Measurements from ENCODE around the gene PRPSAP1.

Gene PRPSAP1

GRCh38 chr17:76271669-76272540 lies 81.8 kb downstream of the PRPSAP1 start:
- Histone ChIP-seq H2BK12ac (ENCODE audit: low read length) (no peak overlapping the region), H3K4me2 (ENCODE audit: insufficient read depth, low read length, poor library complexity, severe bottlenecking) (no peak overlapping the region), H2AK5ac (ENCODE audit: low read depth, low read length) (peak overlapping the region; percentile 81), H4K8ac (ENCODE audit: low read depth, low read length) (no peak overlapping the region), H3K4me1 (ENCODE audit: control insufficient read depth in 2 of 2, insufficient read depth in 1 of 2, low read depth in 1 of 2, low read length in 2 of 2) (peaks cover 19 to 22% of the 10 kb centered on the region in 2 donors), H2AFZ (ENCODE audit: low read length) (no peak overlapping the region), H3K23ac (ENCODE audit: low read depth, low read length, poor library complexity) (peak overlapping the region; percentile 75), H3K9me3 (replicated peaks in 1 of 2; ENCODE audit: control insufficient read depth in 2 of 2, insufficient read depth in 1 of 2, low read depth in 1 of 2, low read length in 2 of 2) (peaks cover 0 to 1% of the 10 kb centered on the region in 2 donors), H3K14ac (ENCODE audit: low read length) (no peak overlapping the region), H3K9ac (ENCODE audit: low read depth, low read length, poor library complexity) (peak overlapping the region; percentile 50), H4K91ac (ENCODE audit: low read depth, low read length, poor library complexity) (no peak overlapping the region), H2BK5ac (ENCODE audit: low read length) (peak overlapping the region; percentile 2), H3K4ac (ENCODE audit: low read length) (no peak overlapping the region), H2BK15ac (ENCODE audit: low read length) (no peak overlapping the region), H3K4me3 (ENCODE audit: low read length in 2 of 2) (no peak overlapping the region), H3K27me3 (ENCODE audit: control insufficient read depth in 3 of 3, insufficient read depth in 3 of 3, low read depth in 1 of 3, low read length in 3 of 3) (no peaks in the 10 kb centered on the region), H3K79me1 (ENCODE audit: low read depth, low read length) (peaks cover 16% of the 10 kb centered on the region), H3K36me3 (replicated peaks in 1 of 2; ENCODE audit: control insufficient read depth in 2 of 2, insufficient read depth in 2 of 2, low read length in 2 of 2) (peaks cover 8 to 48% of the 10 kb centered on the region in 2 donors), H3K27ac (replicated peaks; ENCODE audit: low read length) (no peak overlapping the region), H3K18ac (ENCODE audit: low read length) (peak overlapping the region; percentile 65), H2BK120ac (ENCODE audit: low read depth, low read length) (no peak overlapping the region)
- no CpG with 5 or more reads among the region's 38 CpGs for WGBS, 2 donors (ENCODE audit: extremely low coverage in 2 of 2, insufficient read length in 2 of 2, insufficient replicate concordance in 1 of 2)
- DNase-seq (ENCODE audit: low spot score) = no peak

- Histone ChIP-seq H3K36me3 (replicated peaks in 1 of 2; ENCODE audit: control insufficient read depth in 2 of 2, insufficient read depth in 2 of 2, low read length in 2 of 2) (peaks cover 8 to 51% of the 10 kb centered on the region in 2 donors), H3K9ac (ENCODE audit: low read depth, low read length, poor library complexity) (peak overlapping the region; percentile 40), H2BK12ac (ENCODE audit: low read length) (peak overlapping the region; percentile 36), H2AFZ (ENCODE audit: low read length) (no peak overlapping the region), H4K91ac (ENCODE audit: low read depth, low read length, poor library complexity) (no peak overlapping the region), H3K4ac (ENCODE audit: low read length) (no peak overlapping the region), H3K4me1 (ENCODE audit: control insufficient read depth in 2 of 2, insufficient read depth in 1 of 2, low read depth in 1 of 2, low read length in 2 of 2) (peaks cover 24 to 26% of the 10 kb centered on the region in 2 donors), H4K8ac (ENCODE audit: low read depth, low read length) (no peak overlapping the region), H2AK5ac (ENCODE audit: low read depth, low read length) (no peak overlapping the region), H2BK5ac (ENCODE audit: low read length) (no peak overlapping the region), H3K9me3 (replicated peaks in 1 of 2; ENCODE audit: control insufficient read depth in 2 of 2, insufficient read depth in 1 of 2, low read depth in 1 of 2, low read length in 2 of 2) (peaks cover 0 to 1% of the 10 kb centered on the region in 2 donors), H3K4me3 (ENCODE audit: low read length in 2 of 2) (peak overlapping the region in 1 of 2 donors; percentile 3), H3K4me2 (ENCODE audit: insufficient read depth, low read length, poor library complexity, severe bottlenecking) (no peak overlapping the region), H2BK15ac (ENCODE audit: low read length) (no peak overlapping the region), H3K18ac (ENCODE audit: low read length) (no peak overlapping the region), H3K27ac (replicated peaks; ENCODE audit: low read length) (no peak overlapping the region), H3K23ac (ENCODE audit: low read depth, low read length, poor library complexity) (peak overlapping the region; percentile 39), H3K14ac (ENCODE audit: low read length) (peak overlapping the region; percentile 92), H2BK120ac (ENCODE audit: low read depth, low read length) (no peak overlapping the region), H3K79me1 (ENCODE audit: low read depth, low read length) (peaks cover 16% of the 10 kb centered on the region), H3K27me3 (ENCODE audit: control insufficient read depth in 3 of 3, insufficient read depth in 3 of 3, low read depth in 1 of 3, low read length in 3 of 3) (no peaks in the 10 kb centered on the region)
- no peak for DNase-seq (ENCODE audit: low spot score)
- no CpG with 5 or more reads among the region's 14 CpGs for WGBS, 2 donors (ENCODE audit: extremely low coverage in 2 of 2, insufficient read length in 2 of 2, insufficient replicate concordance in 1 of 2)
Observed at GRCh38 chr17:76270770-76271668, 82.7 kb downstream of the PRPSAP1 start.

GRCh38 chr17:76270127-76270592 lies 83.6 kb downstream of the PRPSAP1 start:
- Histone ChIP-seq H3K9me3 (replicated peaks in 1 of 2; ENCODE audit: control insufficient read depth in 2 of 2, insufficient read depth in 1 of 2, low read depth in 1 of 2, low read length in 2 of 2) (peaks cover 0 to 1% of the 10 kb centered on the region in 2 donors), H4K8ac (ENCODE audit: low read depth, low read length) (no peak overlapping the region), H3K14ac (ENCODE audit: low read length) (no peak overlapping the region), H3K9ac (ENCODE audit: low read depth, low read length, poor library complexity) (no peak overlapping the region), H3K18ac (ENCODE audit: low read length) (no peak overlapping the region), H2BK5ac (ENCODE audit: low read length) (no peak overlapping the region), H3K79me1 (ENCODE audit: low read depth, low read length) (peaks cover 19% of the 10 kb centered on the region), H3K4me2 (ENCODE audit: insufficient read depth, low read length, poor library complexity, severe bottlenecking) (no peak overlapping the region), H3K4me1 (ENCODE audit: control insufficient read depth in 2 of 2, insufficient read depth in 1 of 2, low read depth in 1 of 2, low read length in 2 of 2) (peaks cover 24 to 26% of the 10 kb centered on the region in 2 donors), H2AFZ (ENCODE audit: low read length) (no peak overlapping the region), H3K4me3 (ENCODE audit: low read length in 2 of 2) (no peak overlapping the region), H3K27me3 (ENCODE audit: control insufficient read depth in 3 of 3, insufficient read depth in 3 of 3, low read depth in 1 of 3, low read length in 3 of 3) (no peaks in the 10 kb centered on the region), H4K91ac (ENCODE audit: low read depth, low read length, poor library complexity) (no peak overlapping the region), H2BK12ac (ENCODE audit: low read length) (no peak overlapping the region), H2BK120ac (ENCODE audit: low read depth, low read length) (no peak overlapping the region), H3K36me3 (replicated peaks in 1 of 2; ENCODE audit: control insufficient read depth in 2 of 2, insufficient read depth in 2 of 2, low read length in 2 of 2) (peaks cover 8 to 51% of the 10 kb centered on the region in 2 donors), H3K27ac (replicated peaks; ENCODE audit: low read length) (no peak overlapping the region), H2AK5ac (ENCODE audit: low read depth, low read length) (no peak overlapping the region), H2BK15ac (ENCODE audit: low read length) (no peak overlapping the region), H3K23ac (ENCODE audit: low read depth, low read length, poor library complexity) (peak overlapping the region; percentile 65), H3K4ac (ENCODE audit: low read length) (no peak overlapping the region)
- DNase-seq (ENCODE audit: low spot score) = no peak
- no CpG with 5 or more reads among the region's 26 CpGs for WGBS, 2 donors (ENCODE audit: extremely low coverage in 2 of 2, insufficient read length in 2 of 2, insufficient replicate concordance in 1 of 2)

Measured in neuronal stem cell (in vitro differentiated cells).